Measurements from ENCODE around the gene EFR3B.

The EFR3B gene

DNA sequence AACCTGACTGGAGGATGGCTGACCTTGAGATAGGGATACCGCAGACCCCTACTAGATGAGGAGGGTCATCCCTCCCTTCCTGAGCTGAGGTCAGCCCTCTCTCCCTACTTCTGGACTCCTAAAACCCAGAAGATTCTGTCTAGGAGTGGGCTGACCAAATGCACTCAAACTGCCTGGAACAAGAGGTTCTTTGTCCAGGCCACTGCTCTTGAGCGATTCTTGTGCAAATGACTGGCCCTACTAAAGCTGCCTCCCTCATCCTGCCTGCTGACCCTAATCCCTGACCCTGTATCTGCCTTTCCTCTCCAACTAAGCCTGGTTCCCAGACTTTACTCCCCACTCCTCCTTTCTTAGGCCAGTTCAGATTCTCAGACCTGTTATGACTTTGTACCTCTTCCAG is 56.2 kb downstream of the EFR3B start:
- no peak overlapping the region for H3K27ac ChIP-seq (ENCODE audit: extremely low read depth, low read depth, low read length)
- no peaks in the 10 kb centered on the region for H3K4me1 ChIP-seq (ENCODE audit: control insufficient read depth, insufficient read depth, low read length)
- H3K9me3 ChIP-seq (ENCODE audit: control insufficient read depth, insufficient read depth, low read depth, low read length) = no peaks in the 10 kb centered on the region
- no peak for TF ChIP-seq KLF9 (tag by site-specific recombination; IDR thresholded peaks at IDR 0.05; ENCODE audit: low read depth)
- TF ChIP-seq SP3 (tag by site-specific recombination; IDR thresholded peaks at IDR 0.05) = no peak
- TF ChIP-seq, protein P1, sequence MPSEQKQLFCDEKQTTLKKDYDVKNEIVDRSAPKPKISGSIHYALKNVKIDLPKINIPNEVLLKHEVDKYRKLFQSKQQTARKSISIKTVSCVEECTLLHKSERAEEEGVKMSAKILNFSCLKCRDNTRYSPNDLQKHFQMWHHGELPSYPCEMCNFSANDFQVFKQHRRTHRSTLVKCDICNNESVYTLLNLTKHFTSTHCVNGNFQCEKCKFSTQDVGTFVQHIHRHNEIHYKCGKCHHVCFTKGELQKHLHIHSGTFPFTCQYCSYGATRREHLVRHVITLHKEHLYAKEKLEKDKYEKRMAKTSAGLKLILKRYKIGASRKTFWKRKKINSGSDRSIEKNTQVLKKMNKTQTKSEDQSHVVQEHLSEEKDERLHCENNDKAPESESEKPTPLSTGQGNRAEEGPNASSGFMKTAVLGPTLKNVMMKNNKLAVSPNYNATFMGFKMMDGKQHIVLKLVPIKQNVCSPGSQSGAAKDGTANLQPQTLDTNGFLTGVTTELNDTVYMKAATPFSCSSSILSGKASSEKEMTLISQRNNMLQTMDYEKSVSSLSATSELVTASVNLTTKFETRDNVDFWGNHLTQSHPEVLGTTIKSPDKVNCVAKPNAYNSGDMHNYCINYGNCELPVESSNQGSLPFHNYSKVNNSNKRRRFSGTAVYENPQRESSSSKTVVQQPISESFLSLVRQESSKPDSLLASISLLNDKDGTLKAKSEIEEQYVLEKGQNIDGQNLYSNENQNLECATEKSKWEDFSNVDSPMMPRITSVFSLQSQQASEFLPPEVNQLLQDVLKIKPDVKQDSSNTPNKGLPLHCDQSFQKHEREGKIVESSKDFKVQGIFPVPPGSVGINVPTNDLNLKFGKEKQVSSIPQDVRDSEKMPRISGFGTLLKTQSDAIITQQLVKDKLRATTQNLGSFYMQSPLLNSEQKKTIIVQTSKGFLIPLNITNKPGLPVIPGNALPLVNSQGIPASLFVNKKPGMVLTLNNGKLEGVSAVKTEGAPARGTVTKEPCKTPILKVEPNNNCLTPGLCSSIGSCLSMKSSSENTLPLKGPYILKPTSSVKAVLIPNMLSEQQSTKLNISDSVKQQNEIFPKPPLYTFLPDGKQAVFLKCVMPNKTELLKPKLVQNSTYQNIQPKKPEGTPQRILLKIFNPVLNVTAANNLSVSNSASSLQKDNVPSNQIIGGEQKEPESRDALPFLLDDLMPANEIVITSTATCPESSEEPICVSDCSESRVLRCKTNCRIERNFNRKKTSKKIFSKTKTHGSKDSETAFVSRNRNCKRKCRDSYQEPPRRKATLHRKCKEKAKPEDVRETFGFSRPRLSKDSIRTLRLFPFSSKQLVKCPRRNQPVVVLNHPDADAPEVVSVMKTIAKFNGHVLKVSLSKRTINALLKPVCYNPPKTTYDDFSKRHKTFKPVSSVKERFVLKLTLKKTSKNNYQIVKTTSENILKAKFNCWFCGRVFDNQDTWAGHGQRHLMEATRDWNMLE (tag by site-specific recombination; conservative IDR thresholded peaks at IDR 0.05; ENCODE audit: low read depth) = no peak
- TF ChIP-seq ZNF423 (tag by site-specific recombination; IDR thresholded peaks at IDR 0.05) = no peak
- TF ChIP-seq WT1 (tag by site-specific recombination; IDR thresholded peaks at IDR 0.05) = no peak
- no peak for TF ChIP-seq ZNF10 (tag by site-specific recombination; IDR thresholded peaks at IDR 0.05)
- no peak for TF ChIP-seq ZNF747 (tag by site-specific recombination; IDR thresholded peaks at IDR 0.05)
- TF ChIP-seq ZNF76 (tag by site-specific recombination; IDR thresholded peaks at IDR 0.05; ENCODE audit: borderline replicate concordance, low read depth) = no peak
- TF ChIP-seq, protein P2, sequence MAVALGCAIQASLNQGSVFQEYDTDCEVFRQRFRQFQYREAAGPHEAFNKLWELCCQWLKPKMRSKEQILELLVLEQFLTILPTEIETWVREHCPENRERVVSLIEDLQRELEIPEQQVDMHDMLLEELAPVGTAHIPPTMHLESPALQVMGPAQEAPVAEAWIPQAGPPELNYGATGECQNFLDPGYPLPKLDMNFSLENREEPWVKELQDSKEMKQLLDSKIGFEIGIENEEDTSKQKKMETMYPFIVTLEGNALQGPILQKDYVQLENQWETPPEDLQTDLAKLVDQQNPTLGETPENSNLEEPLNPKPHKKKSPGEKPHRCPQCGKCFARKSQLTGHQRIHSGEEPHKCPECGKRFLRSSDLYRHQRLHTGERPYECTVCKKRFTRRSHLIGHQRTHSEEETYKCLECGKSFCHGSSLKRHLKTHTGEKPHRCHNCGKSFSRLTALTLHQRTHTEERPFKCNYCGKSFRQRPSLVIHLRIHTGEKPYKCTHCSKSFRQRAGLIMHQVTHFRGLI (tag by site-specific recombination; IDR thresholded peaks at IDR 0.05) = no peak
- TF ChIP-seq ZNF514 (tag by site-specific recombination; IDR thresholded peaks at IDR 0.05) = no peak
- no peak for TF ChIP-seq HOXA7 (CRISPR knock-in tag; IDR thresholded peaks at IDR 0.05; ENCODE audit: borderline replicate concordance)
- TF ChIP-seq, protein P3, sequence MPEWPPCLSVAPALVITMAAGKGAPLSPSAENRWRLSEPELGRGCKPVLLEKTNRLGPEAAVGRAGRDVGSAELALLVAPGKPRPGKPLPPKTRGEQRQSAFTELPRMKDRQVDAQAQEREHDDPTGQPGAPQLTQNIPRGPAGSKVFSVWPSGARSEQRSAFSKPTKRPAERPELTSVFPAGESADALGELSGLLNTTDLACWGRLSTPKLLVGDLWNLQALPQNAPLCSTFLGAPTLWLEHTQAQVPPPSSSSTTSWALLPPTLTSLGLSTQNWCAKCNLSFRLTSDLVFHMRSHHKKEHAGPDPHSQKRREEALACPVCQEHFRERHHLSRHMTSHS (tag by site-specific recombination; IDR thresholded peaks at IDR 0.05) = no peak
- TF ChIP-seq, protein P4, sequence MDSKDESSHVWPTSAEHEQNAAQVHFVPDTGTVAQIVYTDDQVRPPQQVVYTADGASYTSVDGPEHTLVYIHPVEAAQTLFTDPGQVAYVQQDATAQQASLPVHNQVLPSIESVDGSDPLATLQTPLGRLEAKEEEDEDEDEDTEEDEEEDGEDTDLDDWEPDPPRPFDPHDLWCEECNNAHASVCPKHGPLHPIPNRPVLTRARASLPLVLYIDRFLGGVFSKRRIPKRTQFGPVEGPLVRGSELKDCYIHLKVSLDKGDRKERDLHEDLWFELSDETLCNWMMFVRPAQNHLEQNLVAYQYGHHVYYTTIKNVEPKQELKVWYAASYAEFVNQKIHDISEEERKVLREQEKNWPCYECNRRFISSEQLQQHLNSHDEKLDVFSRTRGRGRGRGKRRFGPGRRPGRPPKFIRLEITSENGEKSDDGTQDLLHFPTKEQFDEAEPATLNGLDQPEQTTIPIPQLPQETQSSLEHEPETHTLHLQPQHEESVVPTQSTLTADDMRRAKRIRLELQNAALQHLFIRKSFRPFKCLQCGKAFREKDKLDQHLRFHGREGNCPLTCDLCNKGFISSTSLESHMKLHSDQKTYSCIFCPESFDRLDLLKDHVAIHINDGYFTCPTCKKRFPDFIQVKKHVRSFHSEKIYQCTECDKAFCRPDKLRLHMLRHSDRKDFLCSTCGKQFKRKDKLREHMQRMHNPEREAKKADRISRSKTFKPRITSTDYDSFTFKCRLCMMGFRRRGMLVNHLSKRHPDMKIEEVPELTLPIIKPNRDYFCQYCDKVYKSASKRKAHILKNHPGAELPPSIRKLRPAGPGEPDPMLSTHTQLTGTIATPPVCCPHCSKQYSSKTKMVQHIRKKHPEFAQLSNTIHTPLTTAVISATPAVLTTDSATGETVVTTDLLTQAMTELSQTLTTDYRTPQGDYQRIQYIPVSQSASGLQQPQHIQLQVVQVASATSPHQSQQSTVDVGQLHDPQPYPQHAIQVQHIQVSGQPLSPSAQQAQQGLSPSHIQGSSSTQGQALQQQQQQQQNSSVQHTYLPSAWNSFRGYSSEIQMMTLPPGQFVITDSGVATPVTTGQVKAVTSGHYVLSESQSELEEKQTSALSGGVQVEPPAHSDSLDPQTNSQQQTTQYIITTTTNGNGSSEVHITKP (tag by site-specific recombination; IDR thresholded peaks at IDR 0.05) = no peak
- no peak for TF ChIP-seq MZF1 (tag by site-specific recombination; IDR thresholded peaks at IDR 0.05; ENCODE audit: borderline replicate concordance)
- TF ChIP-seq ZNF473 (tag by site-specific recombination; IDR thresholded peaks at IDR 0.05) = no peak
- TF ChIP-seq, protein P5, sequence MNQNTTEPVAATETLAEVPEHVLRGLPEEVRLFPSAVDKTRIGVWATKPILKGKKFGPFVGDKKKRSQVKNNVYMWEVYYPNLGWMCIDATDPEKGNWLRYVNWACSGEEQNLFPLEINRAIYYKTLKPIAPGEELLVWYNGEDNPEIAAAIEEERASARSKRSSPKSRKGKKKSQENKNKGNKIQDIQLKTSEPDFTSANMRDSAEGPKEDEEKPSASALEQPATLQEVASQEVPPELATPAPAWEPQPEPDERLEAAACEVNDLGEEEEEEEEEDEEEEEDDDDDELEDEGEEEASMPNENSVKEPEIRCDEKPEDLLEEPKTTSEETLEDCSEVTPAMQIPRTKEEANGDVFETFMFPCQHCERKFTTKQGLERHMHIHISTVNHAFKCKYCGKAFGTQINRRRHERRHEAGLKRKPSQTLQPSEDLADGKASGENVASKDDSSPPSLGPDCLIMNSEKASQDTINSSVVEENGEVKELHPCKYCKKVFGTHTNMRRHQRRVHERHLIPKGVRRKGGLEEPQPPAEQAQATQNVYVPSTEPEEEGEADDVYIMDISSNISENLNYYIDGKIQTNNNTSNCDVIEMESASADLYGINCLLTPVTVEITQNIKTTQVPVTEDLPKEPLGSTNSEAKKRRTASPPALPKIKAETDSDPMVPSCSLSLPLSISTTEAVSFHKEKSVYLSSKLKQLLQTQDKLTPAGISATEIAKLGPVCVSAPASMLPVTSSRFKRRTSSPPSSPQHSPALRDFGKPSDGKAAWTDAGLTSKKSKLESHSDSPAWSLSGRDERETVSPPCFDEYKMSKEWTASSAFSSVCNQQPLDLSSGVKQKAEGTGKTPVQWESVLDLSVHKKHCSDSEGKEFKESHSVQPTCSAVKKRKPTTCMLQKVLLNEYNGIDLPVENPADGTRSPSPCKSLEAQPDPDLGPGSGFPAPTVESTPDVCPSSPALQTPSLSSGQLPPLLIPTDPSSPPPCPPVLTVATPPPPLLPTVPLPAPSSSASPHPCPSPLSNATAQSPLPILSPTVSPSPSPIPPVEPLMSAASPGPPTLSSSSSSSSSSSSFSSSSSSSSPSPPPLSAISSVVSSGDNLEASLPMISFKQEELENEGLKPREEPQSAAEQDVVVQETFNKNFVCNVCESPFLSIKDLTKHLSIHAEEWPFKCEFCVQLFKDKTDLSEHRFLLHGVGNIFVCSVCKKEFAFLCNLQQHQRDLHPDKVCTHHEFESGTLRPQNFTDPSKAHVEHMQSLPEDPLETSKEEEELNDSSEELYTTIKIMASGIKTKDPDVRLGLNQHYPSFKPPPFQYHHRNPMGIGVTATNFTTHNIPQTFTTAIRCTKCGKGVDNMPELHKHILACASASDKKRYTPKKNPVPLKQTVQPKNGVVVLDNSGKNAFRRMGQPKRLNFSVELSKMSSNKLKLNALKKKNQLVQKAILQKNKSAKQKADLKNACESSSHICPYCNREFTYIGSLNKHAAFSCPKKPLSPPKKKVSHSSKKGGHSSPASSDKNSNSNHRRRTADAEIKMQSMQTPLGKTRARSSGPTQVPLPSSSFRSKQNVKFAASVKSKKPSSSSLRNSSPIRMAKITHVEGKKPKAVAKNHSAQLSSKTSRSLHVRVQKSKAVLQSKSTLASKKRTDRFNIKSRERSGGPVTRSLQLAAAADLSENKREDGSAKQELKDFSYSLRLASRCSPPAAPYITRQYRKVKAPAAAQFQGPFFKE (tag by site-specific recombination; IDR thresholded peaks at IDR 0.05; ENCODE audit: borderline replicate concordance) = no peak
- TF ChIP-seq, protein P6, sequence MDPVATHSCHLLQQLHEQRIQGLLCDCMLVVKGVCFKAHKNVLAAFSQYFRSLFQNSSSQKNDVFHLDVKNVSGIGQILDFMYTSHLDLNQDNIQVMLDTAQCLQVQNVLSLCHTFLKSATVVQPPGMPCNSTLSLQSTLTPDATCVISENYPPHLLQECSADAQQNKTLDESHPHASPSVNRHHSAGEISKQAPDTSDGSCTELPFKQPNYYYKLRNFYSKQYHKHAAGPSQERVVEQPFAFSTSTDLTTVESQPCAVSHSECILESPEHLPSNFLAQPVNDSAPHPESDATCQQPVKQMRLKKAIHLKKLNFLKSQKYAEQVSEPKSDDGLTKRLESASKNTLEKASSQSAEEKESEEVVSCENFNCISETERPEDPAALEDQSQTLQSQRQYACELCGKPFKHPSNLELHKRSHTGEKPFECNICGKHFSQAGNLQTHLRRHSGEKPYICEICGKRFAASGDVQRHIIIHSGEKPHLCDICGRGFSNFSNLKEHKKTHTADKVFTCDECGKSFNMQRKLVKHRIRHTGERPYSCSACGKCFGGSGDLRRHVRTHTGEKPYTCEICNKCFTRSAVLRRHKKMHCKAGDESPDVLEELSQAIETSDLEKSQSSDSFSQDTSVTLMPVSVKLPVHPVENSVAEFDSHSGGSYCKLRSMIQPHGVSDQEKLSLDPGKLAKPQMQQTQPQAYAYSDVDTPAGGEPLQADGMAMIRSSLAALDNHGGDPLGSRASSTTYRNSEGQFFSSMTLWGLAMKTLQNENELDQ (tag by site-specific recombination; IDR thresholded peaks at IDR 0.05; ENCODE audit: low read depth) = no peak
- TF ChIP-seq ZNF211 (tag by site-specific recombination; IDR thresholded peaks at IDR 0.05; ENCODE audit: low read depth) = no peak
- ChIA-PET CTCF (interaction anchor here (0.6 to 0.7 kb wide), 2 partner anchors 52 to 145 kb away, joined by 3 read pairs; no protein-coding TSS in a partner anchor), POLR2A (no interaction called here)
- no peak overlapping the region for H3K4me3 ChIP-seq (ENCODE audit: low read depth, low read length)
- H3K36me3 ChIP-seq (ENCODE audit: control insufficient read depth in 2 of 2, insufficient read depth in 1 of 2, low read length in 2 of 2) = peaks cover under 1 to 2% of the 10 kb centered on the region in 2 experiments; a peak in 2 of 3 replicates
